HG03457 (cell line): ENCODE data around the gene FOS.

Experiments
- ATAC-seq: cut with Tn5 transposase; IDR thresholded peaks from one replicate; pipeline ENCODE4 v1.9.1; 2021; ENCODE audit warnings: moderate number of reproducible peaks; ENCODE audit not compliant: unreplicated experiment

Gene FOS

GRCh38 chr14:75249958-75250336, 28.7 kb upstream of the FOS start:
- peak; percentile 17 for ATAC-seq

DNA sequence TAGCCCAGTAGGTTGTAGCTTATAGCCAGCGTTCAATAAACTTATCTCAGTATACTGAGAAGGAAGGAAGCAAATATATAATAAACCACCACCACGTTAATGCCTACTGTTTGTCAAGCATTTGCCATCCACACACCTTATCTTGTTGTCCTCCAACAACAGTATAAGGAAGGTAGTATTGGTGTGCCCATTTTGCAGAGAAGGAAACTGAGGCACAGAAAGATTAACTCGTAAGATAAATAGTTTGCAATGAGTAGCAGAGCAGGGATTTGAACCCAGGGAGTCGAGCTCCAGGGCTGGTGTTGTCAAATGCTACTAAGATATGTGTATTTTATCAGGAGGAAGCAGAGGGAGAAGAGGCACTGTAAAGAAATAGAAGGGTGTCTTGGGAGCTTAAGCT, 27.8 kb upstream of the FOS start:
- no peak for ATAC-seq

DNA sequence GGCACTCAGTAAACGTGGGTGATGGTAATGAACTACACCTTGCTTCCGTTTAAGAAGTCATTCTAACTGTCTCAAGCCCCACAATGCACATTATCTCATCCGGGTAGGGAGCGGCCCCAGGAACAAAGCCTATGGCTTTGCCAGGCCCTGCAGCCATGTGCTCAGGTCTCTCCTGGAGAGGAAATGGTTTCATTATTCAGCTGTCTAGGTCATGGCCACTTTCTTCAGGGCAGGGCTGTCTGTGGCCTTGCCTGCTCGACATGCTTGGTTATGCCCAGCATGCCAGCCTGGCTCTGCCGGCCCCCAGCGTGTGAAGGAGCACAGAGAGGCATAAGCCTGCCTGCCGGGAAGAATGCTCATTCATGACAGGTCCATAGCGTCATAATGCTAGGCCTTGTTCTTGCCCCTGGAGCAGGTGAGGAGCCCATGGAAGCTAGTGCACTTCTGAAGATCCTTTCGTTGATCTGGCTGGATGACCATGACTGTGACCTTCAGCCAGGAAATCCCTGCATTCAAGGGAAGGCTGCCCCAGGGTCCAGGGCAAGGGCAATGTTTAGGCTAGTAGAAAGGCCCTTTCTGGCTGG, 26.3 kb upstream of the FOS start:
- no peak for ATAC-seq

DNA sequence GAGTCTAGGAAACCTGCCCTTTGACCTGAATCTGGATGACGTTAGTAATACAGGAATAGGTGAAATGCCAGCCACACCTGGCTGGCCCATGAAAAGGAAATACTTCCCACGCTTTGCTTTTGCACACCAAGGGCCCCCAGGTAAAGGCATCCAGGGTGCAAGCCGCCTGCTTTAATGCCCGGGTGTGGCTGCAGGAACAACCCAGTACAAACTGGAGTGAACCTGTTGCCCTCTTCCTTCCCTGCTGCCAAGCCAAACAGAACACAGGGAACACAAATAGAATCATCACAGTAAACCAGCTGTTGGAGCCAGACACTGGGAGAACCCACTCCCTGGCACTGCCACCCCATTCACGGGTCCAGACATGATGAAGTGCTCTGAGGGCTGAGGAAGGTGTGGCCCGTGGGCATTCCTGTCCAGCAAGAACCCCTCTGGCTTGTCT, 24.2 kb upstream of the FOS start:
- no peak for ATAC-seq

DNA sequence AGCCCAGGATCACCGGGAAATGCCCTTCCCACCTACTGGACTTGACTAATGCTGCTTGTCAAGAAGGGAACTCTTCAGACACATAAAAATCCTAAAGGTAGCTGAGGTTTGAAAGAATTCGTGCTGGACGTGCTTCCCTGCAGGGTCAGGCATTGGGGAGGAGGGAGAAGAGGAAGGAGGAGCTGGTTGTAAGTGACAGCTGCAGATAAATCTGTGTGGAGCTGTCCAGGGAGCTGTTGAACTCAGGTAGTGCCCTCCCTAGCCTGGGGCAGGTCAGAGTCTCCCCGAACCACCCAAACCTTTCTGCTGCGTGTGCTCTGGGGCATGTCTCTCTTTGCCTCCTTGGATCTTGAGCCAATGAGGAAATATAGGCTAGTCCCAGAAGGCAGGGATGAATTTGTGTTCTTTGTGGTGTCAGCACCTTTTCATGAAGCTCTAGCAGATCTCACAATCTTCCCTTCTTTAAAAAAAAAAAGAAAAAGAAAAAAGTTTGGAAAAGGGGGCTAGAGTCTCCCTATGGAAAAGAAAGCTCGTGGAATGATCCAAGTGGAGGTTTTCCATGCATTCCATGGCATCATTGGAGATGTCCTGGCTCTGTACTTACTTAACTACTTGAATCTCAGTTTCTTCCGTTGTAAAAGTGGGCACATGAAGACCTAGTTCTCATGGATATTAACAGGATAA, 23.6 kb upstream of the FOS start:
- ATAC-seq, result no peak

- ATAC-seq, result no peak
These were observed 20.4 kb upstream of the FOS start for GRCh38 chr14:75258079-75258802.

DNA sequence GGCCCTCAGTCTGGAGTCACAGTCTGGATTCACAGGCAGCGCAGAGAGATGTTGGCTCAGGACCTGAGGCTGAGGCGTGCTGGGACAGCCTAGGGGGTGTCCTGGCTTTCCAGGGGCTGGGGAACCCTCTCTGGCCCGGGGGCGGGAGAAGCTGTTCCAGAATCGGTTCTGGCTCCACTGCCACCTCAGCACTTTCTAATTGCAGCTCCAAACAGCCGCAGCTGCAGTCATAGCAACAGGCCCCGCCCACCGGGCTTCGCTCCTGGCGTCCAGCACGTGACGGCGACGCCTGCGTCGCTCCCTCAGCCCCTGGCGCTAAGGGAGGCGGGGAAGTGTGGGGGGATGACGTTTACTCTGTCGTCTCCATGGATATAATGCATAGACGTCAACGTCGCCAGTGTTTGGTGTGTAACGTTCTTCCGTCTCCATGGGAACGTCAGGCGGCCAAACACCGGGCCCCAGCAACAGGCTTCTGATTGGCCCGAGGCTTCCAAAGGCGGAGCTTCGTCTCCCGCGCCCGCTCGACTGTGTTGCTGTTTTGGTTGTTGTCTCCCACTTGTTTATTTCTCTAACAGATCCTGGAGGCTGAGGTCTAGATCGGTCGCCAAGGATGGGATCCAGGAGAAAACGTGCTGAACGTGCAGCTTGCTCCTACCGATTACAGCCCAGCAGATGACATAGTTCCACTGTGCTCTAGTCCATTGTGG, 19.7 kb upstream of the FOS start:
- ATAC-seq, result peak; percentile 89

DNA sequence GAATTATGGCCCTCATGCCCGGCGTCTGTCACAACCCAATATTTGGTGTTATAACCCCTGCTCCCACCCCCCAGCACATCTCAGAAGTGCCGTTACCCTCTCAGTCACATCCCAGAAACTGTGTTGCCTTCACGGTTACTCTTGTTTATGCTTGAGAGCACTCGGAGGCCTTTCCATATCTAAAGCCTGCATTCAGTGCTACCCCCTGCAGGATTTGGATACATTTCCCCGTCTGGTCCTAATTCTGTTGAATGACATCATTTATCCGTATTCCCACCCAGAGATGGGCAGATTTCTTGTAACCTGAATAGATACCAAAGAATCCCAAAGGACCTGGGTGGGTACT, 19.1 kb upstream of the FOS start:
- peak; percentile 10 for ATAC-seq

GRCh38 chr14:75260025-75260763, 18.4 kb upstream of the FOS start:
- no peak for ATAC-seq

DNA sequence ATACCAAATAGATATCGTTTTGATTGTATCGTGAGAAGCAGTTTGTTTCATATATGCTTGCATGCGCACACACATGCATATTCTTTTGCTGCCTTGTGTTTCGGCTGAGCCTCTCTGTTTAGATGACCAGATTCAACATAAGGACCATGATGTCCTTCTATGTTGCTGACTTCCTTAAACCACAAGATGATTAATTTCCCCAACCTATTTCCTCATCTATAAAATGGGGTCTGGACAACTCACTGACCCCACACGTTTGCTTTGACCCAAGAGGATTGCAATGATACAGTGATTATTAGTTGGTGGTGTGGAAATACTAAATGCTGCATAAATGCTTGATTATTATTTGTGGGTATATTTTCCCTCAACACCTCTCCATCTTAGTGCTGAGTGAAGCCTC, 16.8 kb upstream of the FOS start:
- ATAC-seq, result no peak

GRCh38 chr14:75262641-75263040, 16.0 kb upstream of the FOS start:
- no peak for ATAC-seq

DNA sequence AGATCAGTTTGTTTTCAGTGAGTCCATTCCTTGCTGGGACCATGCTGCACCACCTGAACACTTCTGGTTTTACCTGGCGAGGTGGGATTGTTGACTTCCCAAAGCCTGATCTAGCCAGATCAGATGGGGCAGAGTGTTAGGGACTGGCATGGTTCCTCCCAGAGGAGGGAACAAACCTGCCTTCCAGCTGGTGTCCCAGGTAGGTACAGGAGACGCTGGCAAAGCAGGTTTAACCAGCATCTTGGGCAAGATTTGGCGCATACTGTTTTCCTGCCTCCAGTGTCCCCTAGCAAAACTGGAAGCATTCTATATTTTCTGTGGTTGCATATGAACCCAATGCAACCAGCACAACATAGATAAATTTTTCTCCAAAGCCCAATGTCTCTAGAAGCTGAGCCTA, 14.6 kb upstream of the FOS start:
- no peak for ATAC-seq

- no peak for ATAC-seq
These were observed 11.4 kb upstream of the FOS start for GRCh38 chr14:75267141-75267721.

DNA sequence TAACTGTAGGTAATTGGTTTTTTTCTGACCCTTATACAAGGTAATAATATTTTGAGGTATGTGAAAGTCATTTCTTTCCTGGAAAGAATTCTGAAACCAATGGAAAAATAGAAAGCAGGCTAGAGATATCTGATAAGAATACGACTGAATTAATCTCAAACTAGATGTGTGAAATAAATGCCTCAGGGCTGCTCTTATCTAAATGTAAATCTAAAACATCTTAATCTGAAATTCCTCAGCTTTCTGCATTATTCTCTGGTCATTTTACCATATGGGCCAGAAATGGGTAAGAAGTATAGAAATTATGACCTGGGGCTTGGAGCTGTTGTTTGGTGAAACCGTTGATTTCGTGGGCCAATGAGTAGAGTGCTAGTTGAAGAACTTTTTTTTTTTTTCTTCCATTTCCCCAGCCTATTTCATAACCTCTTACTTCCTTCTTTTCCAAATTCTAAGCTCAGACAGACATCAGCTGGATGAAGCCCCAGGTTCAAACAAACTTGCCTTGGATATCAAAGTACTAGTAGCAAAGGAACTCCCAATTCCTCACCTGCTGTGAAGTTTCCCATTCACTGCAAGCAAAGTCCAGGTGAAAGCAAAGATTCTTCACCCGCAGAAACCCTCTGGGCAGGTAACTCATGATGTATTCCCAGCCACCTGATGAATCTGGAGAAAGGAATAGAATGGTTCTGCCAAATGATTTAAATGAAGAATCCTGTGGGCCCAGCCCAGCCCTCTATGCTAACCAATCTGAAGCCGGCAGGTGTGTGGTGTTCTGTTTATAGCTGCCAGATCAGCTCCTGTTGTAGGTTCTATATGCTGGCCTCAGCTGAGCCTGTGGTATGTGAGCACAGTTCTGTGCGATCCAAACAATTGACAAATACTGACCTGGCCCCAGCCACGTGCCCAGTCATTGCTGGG, 9.7 kb upstream of the FOS start:
- ATAC-seq, result no peak

- no peak for ATAC-seq
These were observed 7.1 kb upstream of the FOS start for GRCh38 chr14:75271514-75271913.

- ATAC-seq, result no peak
These were observed 5.2 kb upstream of the FOS start for GRCh38 chr14:75273272-75274049.

GRCh38 chr14:75274050-75274898, 4.4 kb upstream of the FOS start:
- no peak for ATAC-seq
